OCI-LY1 (cell line): ENCODE measurements around the gene DTX2.
"Not testable (repeated sequence)": the region's sequence is repeated elsewhere in the genome, so short reads cannot be mapped to it uniquely, and the experiment has no call there.

Experiments
- H2AFZ ChIP-seq: fragments of 200-600 bp; sonication (generic), shearing (Covaris generic); 2 replicates; pipeline ENCODE4 v1.6.0; 2014; ENCODE audit warnings: antibody characterized with exemption, mild to moderate bottlenecking, low read length
- H3F3A ChIP-seq: fragments of 200-600 bp; sonication (generic), shearing (Covaris generic); 2 replicates; pipeline ENCODE4 v1.6.0; 2014; ENCODE audit warnings: mild to moderate bottlenecking, antibody characterized with exemption, low read length, moderate library complexity; ENCODE audit not compliant: insufficient read depth
- H3K27ac ChIP-seq: fragments of 200-600 bp; sonication (generic); 2 replicates; pipeline ENCODE4 v1.5.1; 2014; ENCODE audit warnings: low read length, mixed run types, mild to moderate bottlenecking, low read depth; ENCODE audit not compliant: poor library complexity, severe bottlenecking
- H3K27me3 ChIP-seq: fragments of 200-600 bp; sonication (generic); 2 replicates; pipeline ENCODE4 v1.6.0; 2014; ENCODE audit warnings: antibody characterized with exemption, mild to moderate bottlenecking, low read length, moderate library complexity; ENCODE audit not compliant: insufficient read depth
- H3K36me3 ChIP-seq: fragments of 200-600 bp; sonication (generic); 2 replicates; pipeline ENCODE4 v1.6.1; 2014; ENCODE audit warnings: mild to moderate bottlenecking, antibody characterized with exemption, low read length, moderate library complexity, mixed read lengths; ENCODE audit not compliant: insufficient read depth
- H3K4me1 ChIP-seq: fragments of 200-600 bp; sonication (generic); 2 replicates; pipeline ENCODE4 v1.5.1; 2014; ENCODE audit warnings: mild to moderate bottlenecking, low read length, moderate library complexity; ENCODE audit not compliant: insufficient read depth, severe bottlenecking
- H3K4me2 ChIP-seq: fragments of 200-600 bp; sonication (generic), shearing (Covaris generic); 2 replicates; pipeline ENCODE4 v1.6.1; 2014; ENCODE audit warnings: low read length
- H3K4me3 ChIP-seq: fragments of 200-600 bp; sonication (generic); 2 replicates; pipeline ENCODE4 v1.5.1; 2014; ENCODE audit warnings: low read length, low read depth, mild to moderate bottlenecking, mixed read lengths; ENCODE audit not compliant: poor library complexity, severe bottlenecking
- H3K79me2 ChIP-seq: fragments of 200-600 bp; shearing (Covaris generic); 2 replicates; pipeline ENCODE4 v1.6.1; 2016; ENCODE audit warnings: mixed run types, low read length, mixed read lengths; ENCODE audit not compliant: insufficient read depth
- H3K9ac ChIP-seq: fragments of 200-600 bp; sonication (generic), shearing (Covaris generic); 2 replicates; pipeline ENCODE4 v1.6.1; 2014; ENCODE audit warnings: mild to moderate bottlenecking, low read length, mixed read lengths
- H3K9me2 ChIP-seq: fragments of 200-600 bp; sonication (generic), shearing (Covaris generic); 2 replicates; pipeline ENCODE4 v1.6.1; 2014; ENCODE audit warnings: low read depth, mild to moderate bottlenecking, low read length, mixed read lengths
- H3K9me3 ChIP-seq: fragments of 200-600 bp; shearing (Covaris generic); 2 replicates; pipeline ENCODE4 v1.6.1; 2014; ENCODE audit warnings: low read length, mixed read lengths
- H4K20me1 ChIP-seq: fragments of 200-600 bp; sonication (generic), shearing (Covaris generic); 2 replicates; pipeline ENCODE4 v1.6.0; 2016; ENCODE audit warnings: mild to moderate bottlenecking, low read length; ENCODE audit not compliant: insufficient read depth
- CTCF ChIP-seq: fragments of 200-600 bp; sonication (generic), shearing (Covaris generic); IDR thresholded peaks from 2 replicates; pipeline ENCODE4 v1.5.1; 2017; ENCODE audit warnings: mild to moderate bottlenecking, antibody characterized with exemption, low read length, moderate library complexity, mixed read lengths

Gene DTX2

GRCh38 chr7:76437873-76438272, 23.6 kb upstream of the DTX2 start:
- not testable (repeated sequence) for H4K20me1 ChIP-seq, H3K9me3 ChIP-seq, H3K27me3 ChIP-seq, H3K79me2 ChIP-seq, H3F3A ChIP-seq, H3K4me2 ChIP-seq, H3K36me3 ChIP-seq, H3K4me1 ChIP-seq, H3K4me3 ChIP-seq, H2AFZ ChIP-seq, H3K9me2 ChIP-seq, H3K27ac ChIP-seq, H3K9ac ChIP-seq
- peak; percentile 56 for TF ChIP-seq CTCF

- H4K20me1 ChIP-seq, H3K9me3 ChIP-seq, H2AFZ ChIP-seq, H3K27me3 ChIP-seq, H3K79me2 ChIP-seq, H3K9ac ChIP-seq, H3K27ac ChIP-seq, H3K36me3 ChIP-seq, H3K9me2 ChIP-seq, H3K4me3 ChIP-seq, H3K4me2 ChIP-seq, H3F3A ChIP-seq, H3K4me1 ChIP-seq: not testable (repeated sequence)
Measured at GRCh38 chr7:76439120-76439888, 22.2 kb upstream of the DTX2 start.

GRCh38 chr7:76440404-76440803, 21.1 kb upstream of the DTX2 start:
- H3K27ac ChIP-seq, H3K79me2 ChIP-seq, H3K4me3 ChIP-seq, H4K20me1 ChIP-seq, H3K36me3 ChIP-seq, H2AFZ ChIP-seq, H3K9me3 ChIP-seq, H3K9me2 ChIP-seq, H3K4me2 ChIP-seq, H3K27me3 ChIP-seq, H3K9ac ChIP-seq, H3F3A ChIP-seq: not testable (repeated sequence)
- H3K4me1 ChIP-seq: peaks cover 12% of the 10 kb centered on the region

- H3K9ac ChIP-seq, H3K4me2 ChIP-seq, H3K79me2 ChIP-seq, H2AFZ ChIP-seq, H3K9me2 ChIP-seq, H3K27ac ChIP-seq, H4K20me1 ChIP-seq, H3K4me3 ChIP-seq, H3K9me3 ChIP-seq, H3F3A ChIP-seq, H3K27me3 ChIP-seq, H3K36me3 ChIP-seq: not testable (repeated sequence)
- peaks cover 15% of the 10 kb centered on the region for H3K4me1 ChIP-seq
Measured at GRCh38 chr7:76441792-76442191, 19.7 kb upstream of the DTX2 start.

- H3K9me2 ChIP-seq, H3K36me3 ChIP-seq, H4K20me1 ChIP-seq, H3K4me3 ChIP-seq, H3K9me3 ChIP-seq, H3K27ac ChIP-seq, H3K4me2 ChIP-seq, H3F3A ChIP-seq, H2AFZ ChIP-seq, H3K9ac ChIP-seq, H3K27me3 ChIP-seq, H3K79me2 ChIP-seq: not testable (repeated sequence)
- H3K4me1 ChIP-seq: peaks cover 15% of the 10 kb centered on the region
Measured at GRCh38 chr7:76442664-76443446, 18.7 kb upstream of the DTX2 start.

GRCh38 chr7:76443846-76444245, 17.7 kb upstream of the DTX2 start:
- H3K36me3 ChIP-seq, H3K4me3 ChIP-seq, H3K4me2 ChIP-seq, H3K9ac ChIP-seq, H4K20me1 ChIP-seq, H3F3A ChIP-seq, H3K79me2 ChIP-seq, H3K27me3 ChIP-seq, H3K9me2 ChIP-seq, H3K9me3 ChIP-seq, H2AFZ ChIP-seq: not testable (repeated sequence)
- Histone ChIP-seq H3K27ac (peak overlapping the region; percentile 51), H3K4me1 (peaks cover 15% of the 10 kb centered on the region)

GRCh38 chr7:76445577-76446008, 15.9 kb upstream of the DTX2 start:
- not testable (repeated sequence) for H3K9ac ChIP-seq, H3K36me3 ChIP-seq, H3K79me2 ChIP-seq, H3K27me3 ChIP-seq, H3K9me2 ChIP-seq, H4K20me1 ChIP-seq, H2AFZ ChIP-seq, H3K4me3 ChIP-seq, H3F3A ChIP-seq, H3K9me3 ChIP-seq
- H3K4me2 ChIP-seq: peak overlapping the region; percentile 19
- peak overlapping the region; percentile 68 for H3K27ac ChIP-seq
- peaks cover 15% of the 10 kb centered on the region for H3K4me1 ChIP-seq
